KMS-11 (cell line): ENCODE results near the gene EFCAB11.

Experiments used
- H2AFZ ChIP-seq: fragments of 200-600 bp; sonication (generic); 2 replicates; pipeline ENCODE4 v1.6.1; 2016; ENCODE audit warnings: antibody characterized with exemption, mixed run types, low read depth
- H3K27ac ChIP-seq: fragments of 200-600 bp; sonication (generic); 2 replicates; pipeline ENCODE4 v1.6.1; 2016; ENCODE audit warnings: mild to moderate bottlenecking, mixed run types
- H3K27me3 ChIP-seq: fragments of 200-600 bp; sonication (generic); 2 replicates; pipeline ENCODE4 v1.6.1; 2017; ENCODE audit warnings: mild to moderate bottlenecking, low read depth, mixed run types, moderate library complexity; ENCODE audit not compliant: insufficient read depth
- H3K36me3 ChIP-seq: fragments of 200-600 bp; sonication (generic); 2 replicates; pipeline ENCODE4 v1.6.1; 2017; ENCODE audit warnings: mild to moderate bottlenecking, mixed run types; ENCODE audit not compliant: insufficient read depth
- H3K4me1 ChIP-seq: fragments of 200-600 bp; sonication (generic); 2 replicates; pipeline ENCODE4 v1.6.1; 2016; ENCODE audit warnings: mild to moderate bottlenecking, low read depth, mixed run types; ENCODE audit not compliant: poor library complexity, severe bottlenecking
- H3K4me2 ChIP-seq: fragments of 200-600 bp; sonication (generic); 2 replicates; pipeline ENCODE4 v1.7.0; 2016; ENCODE audit warnings: mild to moderate bottlenecking, mixed run types
- H3K4me3 ChIP-seq: fragments of 200-600 bp; sonication (generic); IDR thresholded peaks from 2 replicates; pipeline ENCODE4 v1.6.1; 2017; ENCODE audit warnings: low read depth, low read length, mixed read lengths; ENCODE audit not compliant: insufficient read depth
- H3K79me2 ChIP-seq: fragments of 200-600 bp; sonication (generic); 2 replicates; pipeline ENCODE4 v1.6.1; 2016; ENCODE audit warnings: low read depth, mixed run types; ENCODE audit not compliant: insufficient read depth
- H3K9ac ChIP-seq: fragments of 200-600 bp; sonication (generic); 2 replicates; pipeline ENCODE4 v1.6.1; 2016; ENCODE audit warnings: mild to moderate bottlenecking, mixed run types
- H4K20me1 ChIP-seq: fragments of 200-600 bp; sonication (generic); 2 replicates; pipeline ENCODE4 v1.6.1; 2016; ENCODE audit warnings: mild to moderate bottlenecking, mixed run types; ENCODE audit not compliant: insufficient read depth
- CTCF ChIP-seq: fragments of 200-600 bp; sonication (generic); conservative IDR thresholded peaks from 2 replicates; pipeline ENCODE4 v1.6.1; 2017; ENCODE audit warnings: low read depth, mild to moderate bottlenecking, antibody characterized with exemption, low read length, moderate library complexity, mixed read lengths

EFCAB11 gene

GRCh38 chr14:89771251-89771650 lies 183.3 kb downstream of the EFCAB11 start:
- H3K4me2 ChIP-seq: no peak overlapping the region
- no peaks in the 10 kb centered on the region for H3K36me3 ChIP-seq
- H3K27ac ChIP-seq: no peak overlapping the region
- no peak overlapping the region for H3K9ac ChIP-seq
- H2AFZ ChIP-seq: no peak overlapping the region
- no peaks in the 10 kb centered on the region for H3K79me2 ChIP-seq
- H3K4me1 ChIP-seq: peaks cover 52% of the 10 kb centered on the region
- no peak overlapping the region for H3K4me3 ChIP-seq
- H3K27me3 ChIP-seq: no peaks in the 10 kb centered on the region
- TF ChIP-seq CTCF: no peak
- no peaks in the 10 kb centered on the region for H4K20me1 ChIP-seq

GRCh38 chr14:89767861-89768268 lies 186.7 kb downstream of the EFCAB11 start:
- H3K4me3 ChIP-seq: no peak overlapping the region
- no peaks in the 10 kb centered on the region for H3K79me2 ChIP-seq
- no peaks in the 10 kb centered on the region for H4K20me1 ChIP-seq
- H3K27ac ChIP-seq: peak overlapping the region; percentile 21; the same call in 1 of the 2 replicates
- no peak overlapping the region for H3K9ac ChIP-seq
- no peaks in the 10 kb centered on the region for H3K36me3 ChIP-seq
- peak; percentile 65 for TF ChIP-seq CTCF
- no peak overlapping the region for H3K4me2 ChIP-seq
- H3K4me1 ChIP-seq: peaks cover 29% of the 10 kb centered on the region
- peak overlapping the region; percentile 34; the same call in 1 of the 2 replicates for H2AFZ ChIP-seq
- no peaks in the 10 kb centered on the region for H3K27me3 ChIP-seq

- H3K79me2 ChIP-seq: no peaks in the 10 kb centered on the region
- H3K4me3 ChIP-seq: no peak overlapping the region
- peaks cover 22% of the 10 kb centered on the region for H3K4me1 ChIP-seq
- no peaks in the 10 kb centered on the region for H4K20me1 ChIP-seq
- H3K36me3 ChIP-seq: no peaks in the 10 kb centered on the region
- H3K9ac ChIP-seq: no peak overlapping the region
- H2AFZ ChIP-seq: peak overlapping the region; percentile 34; the same call in 1 of the 2 replicates
- no peak overlapping the region for H3K27ac ChIP-seq
- H3K4me2 ChIP-seq: no peak overlapping the region
- H3K27me3 ChIP-seq: no peaks in the 10 kb centered on the region
- TF ChIP-seq CTCF: no peak
Measured at GRCh38 chr14:89767131-89767530, 187.4 kb downstream of the EFCAB11 start.

GRCh38 chr14:89765346-89765745 lies 189.2 kb downstream of the EFCAB11 start:
- Histone ChIP-seq H3K27ac (no peak overlapping the region), H2AFZ (no peak overlapping the region), H3K27me3 (no peaks in the 10 kb centered on the region), H4K20me1 (no peaks in the 10 kb centered on the region), H3K4me3 (no peak overlapping the region), H3K4me2 (no peak overlapping the region), H3K4me1 (peaks cover 15% of the 10 kb centered on the region), H3K79me2 (no peaks in the 10 kb centered on the region), H3K36me3 (no peaks in the 10 kb centered on the region), H3K9ac (no peak overlapping the region)
- TF ChIP-seq CTCF: no peak

GRCh38 chr14:89760086-89760485 lies 194.4 kb downstream of the EFCAB11 start:
- H3K79me2 ChIP-seq: no peaks in the 10 kb centered on the region
- no peak overlapping the region for H3K27ac ChIP-seq
- no peaks in the 10 kb centered on the region for H3K27me3 ChIP-seq
- H3K9ac ChIP-seq: no peak overlapping the region
- H4K20me1 ChIP-seq: no peaks in the 10 kb centered on the region
- no peak for TF ChIP-seq CTCF
- no peak overlapping the region for H2AFZ ChIP-seq
- no peaks in the 10 kb centered on the region for H3K4me1 ChIP-seq
- H3K36me3 ChIP-seq: no peaks in the 10 kb centered on the region
- no peak overlapping the region for H3K4me3 ChIP-seq
- no peak overlapping the region for H3K4me2 ChIP-seq
